Measurements from ENCODE around the gene PLCB1.

PLCB1 gene

GRCh38 chr20:8534368-8535160 is 402.5 kb downstream of the PLCB1 start:
- DNase-seq (ENCODE audit: low spot score): no peak

DNA sequence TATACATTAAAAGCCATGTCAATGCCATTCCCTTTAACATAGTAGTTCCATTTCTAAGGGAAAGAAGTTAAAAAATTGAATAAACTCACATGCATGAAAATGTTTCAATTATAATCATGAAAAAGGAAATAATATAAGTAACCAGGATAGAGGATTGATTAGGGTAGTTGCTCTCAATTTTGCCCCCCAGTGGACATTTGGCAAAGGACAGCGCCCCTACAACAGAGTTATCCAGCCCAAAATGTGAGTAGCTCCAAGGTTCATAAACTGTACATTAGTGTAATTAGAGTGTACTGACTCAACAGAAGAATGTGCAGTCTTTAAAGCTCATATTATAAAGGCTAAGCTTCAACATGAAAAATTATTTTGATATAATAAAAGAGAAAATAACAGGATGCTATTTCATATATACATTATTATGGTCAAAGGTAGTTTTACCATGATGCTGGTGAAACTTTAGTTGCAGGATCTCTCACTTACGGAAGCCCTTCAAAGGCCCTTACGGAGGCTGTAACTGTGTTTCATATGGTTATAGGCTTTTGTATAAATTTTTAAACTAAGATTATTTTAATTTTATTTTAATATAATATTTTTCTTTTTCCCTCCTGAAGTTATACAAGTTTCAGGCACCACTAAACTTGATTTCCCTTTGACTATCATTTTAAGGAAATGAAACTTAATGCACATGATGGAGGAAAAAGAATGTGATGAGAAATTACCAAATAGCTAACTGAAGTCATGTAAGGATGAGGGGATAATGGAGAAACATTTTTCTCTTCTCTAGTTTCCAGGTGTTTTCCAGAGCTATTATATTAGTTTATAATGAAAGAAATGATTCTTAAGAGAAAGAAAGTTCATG is 403.6 kb downstream of the PLCB1 start:
- DNase-seq (ENCODE audit: low spot score): peak; percentile 15

- DNase-seq (ENCODE audit: low spot score): no peak
Measured at GRCh38 chr20:8536262-8536618, 404.2 kb downstream of the PLCB1 start.

- DNase-seq (ENCODE audit: low spot score): no peak
Measured at GRCh38 chr20:8540466-8540865, 408.4 kb downstream of the PLCB1 start.

DNA sequence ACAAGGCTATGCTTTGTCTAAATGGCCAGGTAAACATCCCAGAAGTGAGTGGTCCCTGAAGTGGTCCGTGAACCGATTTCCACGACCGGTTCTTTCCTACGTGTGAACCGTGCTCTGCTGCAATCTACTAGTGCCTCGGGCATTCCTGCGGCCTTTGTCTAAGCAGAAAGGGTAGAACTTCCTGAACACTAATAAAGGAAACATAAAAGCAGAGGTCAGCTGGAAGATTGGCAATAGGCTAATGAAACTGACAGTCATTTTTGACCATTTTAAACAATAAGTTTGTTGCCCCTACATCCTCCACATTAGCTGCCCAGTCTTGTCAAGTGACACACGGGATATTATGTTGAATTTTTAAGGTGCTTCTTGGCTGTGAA is 410.0 kb downstream of the PLCB1 start:
- no peak for DNase-seq (ENCODE audit: low spot score)

GRCh38 chr20:8545212-8545611 is 413.1 kb downstream of the PLCB1 start:
- DNase-seq (ENCODE audit: low spot score): no peak

DNA sequence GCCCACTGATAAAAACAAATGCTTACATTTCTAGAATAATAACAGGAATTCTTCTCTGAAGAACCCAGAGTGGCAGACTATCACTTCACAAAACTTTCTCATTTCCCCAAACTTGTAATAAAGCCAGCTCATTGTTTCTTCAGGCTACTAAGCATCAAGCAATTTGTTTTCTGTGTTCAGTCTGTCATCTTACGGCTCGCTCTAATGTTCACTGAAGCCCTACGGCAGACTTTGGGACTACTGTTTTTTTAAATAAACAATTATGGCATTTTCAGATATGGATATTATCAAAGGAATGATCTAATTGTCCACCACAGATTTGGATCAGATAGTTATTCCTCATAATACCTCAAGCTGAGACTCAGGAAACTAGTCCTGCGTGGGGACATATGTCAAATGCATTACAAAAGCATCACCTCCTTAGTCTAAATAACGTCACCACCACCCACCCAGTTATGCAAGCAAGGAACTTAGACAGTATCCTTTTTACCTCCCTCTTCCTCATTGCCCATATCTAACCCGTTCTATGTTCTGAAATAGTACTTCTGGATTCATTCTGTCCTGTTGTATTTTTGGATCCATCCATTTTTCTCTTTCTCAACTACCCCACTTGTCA is 415.1 kb downstream of the PLCB1 start:
- DNase-seq (ENCODE audit: low spot score): no peak

DNA sequence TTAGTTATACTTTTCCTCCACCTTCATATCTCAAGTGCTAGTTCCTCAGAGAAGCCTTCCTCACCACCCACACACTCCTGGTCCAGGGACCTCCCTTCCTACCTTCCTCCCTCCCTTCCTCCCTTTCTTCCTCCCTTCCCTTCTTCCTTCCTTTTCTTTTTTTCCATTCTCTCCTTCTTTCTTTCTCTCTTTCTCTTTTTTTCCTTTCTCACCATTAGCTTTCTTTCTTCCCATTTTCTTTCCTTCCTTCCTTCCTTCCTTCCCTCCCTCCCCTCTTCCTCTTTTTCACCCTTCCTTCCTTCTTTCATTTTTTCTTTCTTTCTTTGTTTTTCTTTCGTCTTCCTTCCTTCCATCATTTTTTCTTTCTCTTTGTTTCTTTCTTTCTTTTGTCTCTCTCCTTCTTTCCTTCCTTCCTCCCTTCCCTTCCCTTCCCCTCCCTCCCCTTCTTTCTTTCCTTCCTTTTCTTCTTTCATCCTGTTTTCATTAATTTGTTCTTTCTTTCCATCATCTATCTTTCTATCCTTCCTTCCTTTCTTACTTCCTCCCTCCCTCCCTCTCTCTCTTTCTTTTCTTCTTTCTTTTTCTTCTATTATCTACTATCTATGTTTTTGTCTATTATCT is 416.0 kb downstream of the PLCB1 start:
- no peak for DNase-seq (ENCODE audit: low spot score)

- no peak for DNase-seq (ENCODE audit: low spot score)
Measured at GRCh38 chr20:8549192-8549591, 417.1 kb downstream of the PLCB1 start.

- DNase-seq (ENCODE audit: low spot score): no peak
Measured at GRCh38 chr20:8557711-8558110, 425.6 kb downstream of the PLCB1 start.

DNA sequence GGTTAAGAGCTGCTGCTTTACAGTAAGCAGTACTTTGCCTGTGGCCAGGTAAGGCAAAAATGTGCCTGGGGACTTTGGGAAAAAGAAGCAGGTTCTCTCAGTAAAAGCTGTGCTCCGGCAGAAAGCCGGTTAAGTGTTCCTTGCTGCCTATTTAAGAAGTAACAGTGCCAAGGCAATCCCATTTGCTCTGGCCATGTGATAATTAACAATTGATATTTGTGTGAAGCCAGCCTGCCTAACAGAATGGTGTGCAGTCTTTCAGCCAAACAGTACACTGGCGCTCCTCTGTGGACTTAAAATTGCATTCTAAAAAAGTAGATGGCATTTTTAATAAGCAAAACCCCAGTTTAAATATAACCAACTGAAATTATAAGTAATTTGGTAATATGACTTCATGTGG is 430.3 kb downstream of the PLCB1 start:
- no peak for DNase-seq (ENCODE audit: low spot score)

- DNase-seq (ENCODE audit: low spot score): no peak
Measured at GRCh38 chr20:8568075-8568474, 436.0 kb downstream of the PLCB1 start.

- no peak for DNase-seq (ENCODE audit: low spot score)
Measured at GRCh38 chr20:8569766-8570165, 437.7 kb downstream of the PLCB1 start.

- no peak for DNase-seq (ENCODE audit: low spot score)
Measured at GRCh38 chr20:8571611-8572010, 439.5 kb downstream of the PLCB1 start.

GRCh38 chr20:8573686-8574085 is 441.6 kb downstream of the PLCB1 start:
- DNase-seq (ENCODE audit: low spot score): no peak

GRCh38 chr20:8575114-8575513 is 443.0 kb downstream of the PLCB1 start:
- no peak for DNase-seq (ENCODE audit: low spot score)

DNA sequence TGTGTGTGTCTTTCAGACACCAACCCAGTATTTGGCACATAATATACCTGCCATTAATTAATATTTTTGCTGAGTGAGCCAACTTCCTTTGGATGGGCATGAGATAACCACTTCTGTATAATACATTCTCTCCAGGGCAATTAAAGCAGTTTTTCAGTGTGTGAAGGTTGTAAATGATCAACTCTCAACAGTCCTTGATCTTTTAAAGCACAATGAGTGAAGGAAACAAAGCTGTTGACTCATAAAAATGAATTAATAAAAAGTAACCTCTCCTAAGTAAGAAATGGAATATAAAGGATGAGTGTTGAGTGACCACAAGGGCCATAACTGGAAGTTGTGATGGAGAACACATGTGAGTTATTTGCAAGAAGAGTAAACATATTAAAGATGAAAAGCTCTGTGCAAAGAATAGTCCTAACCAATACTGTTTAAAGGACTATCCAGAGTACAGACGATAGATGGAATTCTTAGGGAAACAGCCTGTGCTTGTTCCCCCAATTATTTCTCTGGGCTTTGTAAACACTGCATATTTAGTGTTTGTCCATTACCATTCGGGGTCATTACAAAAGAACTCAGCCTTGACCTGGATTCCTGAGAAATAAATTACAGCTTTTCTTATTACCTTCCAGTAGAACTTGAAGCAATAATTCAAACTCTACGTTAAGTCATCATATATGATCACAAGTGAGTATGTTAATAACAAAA is 446.2 kb downstream of the PLCB1 start:
- no peak for DNase-seq (ENCODE audit: low spot score)

GRCh38 chr20:8579035-8579434 is 447.0 kb downstream of the PLCB1 start:
- DNase-seq (ENCODE audit: low spot score): no peak

- DNase-seq (ENCODE audit: low spot score): no peak
Measured at GRCh38 chr20:8581446-8582183, 449.5 kb downstream of the PLCB1 start.

DNA sequence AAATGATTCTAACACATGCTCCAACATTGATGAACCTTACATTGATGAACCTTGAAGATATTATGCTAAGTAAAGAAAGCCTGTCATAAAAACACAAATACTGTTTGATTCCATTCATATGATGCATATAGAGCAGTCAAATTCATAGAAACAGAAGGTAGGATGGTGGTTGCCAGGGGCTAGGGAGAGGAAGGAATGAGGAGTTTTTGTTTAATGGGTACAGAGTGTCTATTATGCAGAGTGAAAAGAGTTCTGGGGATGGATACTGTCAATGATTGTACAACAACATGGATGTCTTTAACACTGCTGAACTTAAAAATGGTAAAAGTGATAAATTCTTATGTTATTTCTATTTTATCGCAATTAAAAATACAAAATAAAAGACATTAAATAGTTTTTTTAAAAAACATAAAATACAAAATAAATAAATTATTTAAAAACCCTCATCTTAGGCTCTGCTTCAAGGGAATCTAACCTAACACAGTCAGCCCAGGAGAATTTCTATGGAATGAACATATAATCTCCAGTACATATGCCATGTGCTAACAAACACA is 451.0 kb downstream of the PLCB1 start:
- no peak for DNase-seq (ENCODE audit: low spot score)

Measured in SK-N-DZ (cell line).